Neural cell (in vitro differentiated cells): ENCODE data around the gene CRHR1.

Source experiments
- MXI1 ChIP-seq: fragments of 450-650 bp; conservative IDR thresholded peaks from 2 replicates; pipeline ENCODE4 v1.6.1; 2014; ENCODE audit warnings: antibody characterized with exemption, mild to moderate bottlenecking; ENCODE audit not compliant: poor library complexity, severe bottlenecking
- TF ChIP-seq, protein P1 (sequence below): fragments of 450-650 bp; IDR thresholded peaks from 2 replicates; pipeline ENCODE4 v1.5.1; 2014; ENCODE audit warnings: antibody characterized with exemption, mild to moderate bottlenecking, moderate library complexity; ENCODE audit not compliant: poor library complexity, severe bottlenecking

DNA sequence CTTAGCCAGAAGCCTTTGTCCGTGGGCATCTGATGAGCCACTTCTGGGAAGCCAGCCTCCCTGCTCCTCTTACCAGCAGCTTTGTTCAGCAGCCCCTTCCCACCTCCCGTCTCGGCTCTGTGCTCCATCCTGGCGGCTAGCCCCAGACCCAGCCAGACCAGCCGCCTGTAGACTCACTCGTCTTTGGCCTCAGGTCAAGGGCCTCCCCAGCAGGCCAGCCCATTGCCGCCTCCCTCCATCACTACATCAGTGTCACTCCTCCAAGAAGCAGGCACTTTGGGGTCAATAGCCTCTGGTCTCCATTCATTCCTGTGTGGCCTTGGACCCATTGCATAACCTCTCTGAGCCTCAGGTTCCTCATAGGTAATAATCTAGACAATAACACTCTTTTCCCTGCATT, 20.9 kb upstream of the CRHR1 start:
- TF ChIP-seq, protein P1, sequence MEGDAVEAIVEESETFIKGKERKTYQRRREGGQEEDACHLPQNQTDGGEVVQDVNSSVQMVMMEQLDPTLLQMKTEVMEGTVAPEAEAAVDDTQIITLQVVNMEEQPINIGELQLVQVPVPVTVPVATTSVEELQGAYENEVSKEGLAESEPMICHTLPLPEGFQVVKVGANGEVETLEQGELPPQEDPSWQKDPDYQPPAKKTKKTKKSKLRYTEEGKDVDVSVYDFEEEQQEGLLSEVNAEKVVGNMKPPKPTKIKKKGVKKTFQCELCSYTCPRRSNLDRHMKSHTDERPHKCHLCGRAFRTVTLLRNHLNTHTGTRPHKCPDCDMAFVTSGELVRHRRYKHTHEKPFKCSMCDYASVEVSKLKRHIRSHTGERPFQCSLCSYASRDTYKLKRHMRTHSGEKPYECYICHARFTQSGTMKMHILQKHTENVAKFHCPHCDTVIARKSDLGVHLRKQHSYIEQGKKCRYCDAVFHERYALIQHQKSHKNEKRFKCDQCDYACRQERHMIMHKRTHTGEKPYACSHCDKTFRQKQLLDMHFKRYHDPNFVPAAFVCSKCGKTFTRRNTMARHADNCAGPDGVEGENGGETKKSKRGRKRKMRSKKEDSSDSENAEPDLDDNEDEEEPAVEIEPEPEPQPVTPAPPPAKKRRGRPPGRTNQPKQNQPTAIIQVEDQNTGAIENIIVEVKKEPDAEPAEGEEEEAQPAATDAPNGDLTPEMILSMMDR = no peak
- TF ChIP-seq MXI1 = no peak
